GM10248 (cell line): Measurements from ENCODE around the gene SMAD9.
"Not testable (repeated sequence)": the region's sequence is repeated elsewhere in the genome, so short reads cannot be mapped to it uniquely, and the experiment has no call there.

Experiments used
- CTCF ChIA-PET: fragments of 300-600 bp; sonication (Branson Sonifier 250); formaldehyde crosslinking; extraction: SDS; loops from one replicate; lab custom pipeline; 2021; ENCODE audit warnings: antibody characterized with exemption; lab: Yijun Ruan, JAX
- POLR2A ChIA-PET: fragments of 350-650 bp; sonication (Branson Sonifier 250); formaldehyde crosslinking; extraction: SDS; loops from one replicate; lab custom pipeline; 2020; ENCODE audit warnings: antibody characterized with exemption; lab: Yijun Ruan, JAX
- DNase-seq: peaks from one replicate; pipeline ENCODE4 v3.0.0; 2012; ENCODE audit errors: extremely low spot score
- TF ChIP-seq, protein P1 (sequence below): IDR thresholded peaks from 2 replicates; pipeline ENCODE4 v1.5.1; 2012; ENCODE audit warnings: mild to moderate bottlenecking, low read depth; ENCODE audit errors: extremely low read depth, missing control alignments, control extremely low read depth

The SMAD9 gene

GRCh38 chr13:36884235-36884634 lies 35.8 kb downstream of the SMAD9 start:
- TF ChIP-seq, protein P1, sequence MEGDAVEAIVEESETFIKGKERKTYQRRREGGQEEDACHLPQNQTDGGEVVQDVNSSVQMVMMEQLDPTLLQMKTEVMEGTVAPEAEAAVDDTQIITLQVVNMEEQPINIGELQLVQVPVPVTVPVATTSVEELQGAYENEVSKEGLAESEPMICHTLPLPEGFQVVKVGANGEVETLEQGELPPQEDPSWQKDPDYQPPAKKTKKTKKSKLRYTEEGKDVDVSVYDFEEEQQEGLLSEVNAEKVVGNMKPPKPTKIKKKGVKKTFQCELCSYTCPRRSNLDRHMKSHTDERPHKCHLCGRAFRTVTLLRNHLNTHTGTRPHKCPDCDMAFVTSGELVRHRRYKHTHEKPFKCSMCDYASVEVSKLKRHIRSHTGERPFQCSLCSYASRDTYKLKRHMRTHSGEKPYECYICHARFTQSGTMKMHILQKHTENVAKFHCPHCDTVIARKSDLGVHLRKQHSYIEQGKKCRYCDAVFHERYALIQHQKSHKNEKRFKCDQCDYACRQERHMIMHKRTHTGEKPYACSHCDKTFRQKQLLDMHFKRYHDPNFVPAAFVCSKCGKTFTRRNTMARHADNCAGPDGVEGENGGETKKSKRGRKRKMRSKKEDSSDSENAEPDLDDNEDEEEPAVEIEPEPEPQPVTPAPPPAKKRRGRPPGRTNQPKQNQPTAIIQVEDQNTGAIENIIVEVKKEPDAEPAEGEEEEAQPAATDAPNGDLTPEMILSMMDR = no peak
- DNase-seq = no peak
- ChIA-PET CTCF (no interaction called here), POLR2A (no interaction called here)

DNA sequence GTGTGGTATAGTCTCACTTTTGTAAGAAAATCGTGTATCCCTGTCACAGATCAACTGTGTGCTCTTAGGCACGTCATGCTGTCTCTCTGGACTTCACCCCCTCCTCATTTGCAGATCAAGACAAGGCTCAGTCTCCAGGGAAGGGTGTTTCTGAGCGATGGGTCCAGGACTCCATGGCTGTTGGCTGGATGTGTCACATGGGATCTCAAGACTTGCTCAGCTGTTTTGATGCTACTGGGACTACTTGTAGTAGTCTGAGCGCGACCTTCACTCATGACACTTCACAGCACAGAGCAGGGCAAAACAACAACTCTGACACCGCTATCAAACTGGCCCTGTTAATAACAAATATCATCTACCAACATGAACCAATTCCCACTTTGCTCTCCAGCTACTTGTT lies 36.2 kb downstream of the SMAD9 start:
- CTCF ChIA-PET = no interaction called here
- POLR2A ChIA-PET = no interaction called here
- TF ChIP-seq, protein P1 = no peak
- no peak for DNase-seq

DNA sequence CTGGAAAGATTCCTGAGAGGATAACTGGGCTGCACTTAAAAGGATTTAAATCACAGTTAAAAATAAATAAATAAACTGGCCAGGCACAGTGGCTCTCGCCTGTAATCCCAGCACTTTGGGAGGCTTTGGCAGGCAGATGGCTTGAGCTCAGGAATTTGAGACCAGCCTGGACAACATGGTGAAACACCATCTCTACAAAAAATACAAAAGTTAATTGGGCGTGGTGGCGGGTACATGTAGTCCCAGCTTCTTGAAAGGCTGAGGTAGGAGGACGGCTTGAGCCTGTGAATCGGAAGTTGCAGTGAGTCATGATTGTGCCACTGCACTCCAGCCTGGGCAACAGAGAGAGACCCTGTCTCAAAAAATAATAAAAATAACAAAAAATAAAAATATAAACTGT lies 36.6 kb downstream of the SMAD9 start:
- POLR2A ChIA-PET = not testable (repeated sequence)

GRCh38 chr13:36882829-36883390 lies 37.1 kb downstream of the SMAD9 start:
- TF ChIP-seq, protein P1 = no peak
- ChIA-PET POLR2A (no interaction called here), CTCF (no interaction called here)
- no peak for DNase-seq

More for the DNA sequence above, 36.6 kb downstream of the SMAD9 start:
- CTCF ChIA-PET, DNase-seq: not testable (repeated sequence)

- TF ChIP-seq, protein P1 = no peak
- POLR2A ChIA-PET = no interaction called here
- CTCF ChIA-PET = interaction anchor here (0.8 to 1.7 kb wide), 3 partner anchors 12 to 29 kb away, joined by 3 to 8 read pairs (median 4); no protein-coding TSS in a partner anchor
- no peak for DNase-seq
Measured at GRCh38 chr13:36880961-36881360, 39.1 kb downstream of the SMAD9 start.

GRCh38 chr13:36879218-36879938 lies 40.7 kb downstream of the SMAD9 start:
- TF ChIP-seq, protein P1 = no peak
- ChIA-PET CTCF (interaction anchor here (0.7 to 1.2 kb wide), 2 partner anchors 9 to 13 kb away, joined by 3 to 5 read pairs; no protein-coding TSS in a partner anchor), POLR2A (no interaction called here)
- DNase-seq = no peak

- TF ChIP-seq, protein P1 = no peak
- CTCF ChIA-PET = interaction anchor here (1.7 kb wide), 1 partner anchor 18 kb away, joined by 6 read pairs; no protein-coding TSS in a partner anchor
- no peak for DNase-seq
- POLR2A ChIA-PET = no interaction called here
Measured at GRCh38 chr13:36875961-36876360, 44.1 kb downstream of the SMAD9 start.
